HepG2 (cell line): ENCODE data around the gene ZNF511. TPM values are rescaled to one million over a fixed set of nuclear protein-coding genes. Genes with fewer than 3 reads are reported as not detected.

Source experiments
- ATAC-seq: fragments of 200-7000 bp; cut with Tn5 transposase; 3 replicates; pipeline ENCODE4 v1.9.1; 2020; ENCODE audit warnings: mild to moderate bottlenecking, moderate library complexity
- BruUV-seq: library from RNA; stranded (reverse); fragments of 400-500 nt; replicated peaks from 2 replicates; lab custom pipeline; 2021; lab: Mats Ljungman, UMichigan
- CTCF ChIA-PET: fragments of 300-600 bp; formaldehyde crosslinking; extraction: SDS; loops from one replicate; lab custom pipeline; 2021; ENCODE audit warnings: low total read pairs, inconsistent platforms, low intra/inter-chr PET ratio; lab: Yijun Ruan, JAX
- POLR2A ChIA-PET: fragments of 350-600 bp; sonication (Branson Sonifier 250); formaldehyde crosslinking; loops from one replicate; lab custom pipeline; 2020; ENCODE audit warnings: antibody characterized with exemption, inconsistent platforms; lab: Yijun Ruan, JAX
- DNase-seq: peaks from one replicate; pipeline ENCODE4 v3.0.0-alpha.2; 2015; ENCODE audit warnings: low spot score
- FAIRE-seq: peaks from 3 replicates; lab custom pipeline; 2011; peaks lifted over from hg19 to GRCh38; lab: Jason Lieb, UNC
- H2AFZ ChIP-seq: one replicate; pipeline ENCODE4 v1.6.1; 2011; ENCODE audit warnings: low read length, inconsistent platforms
- H3K27ac ChIP-seq: fragments of 300-600 bp; 3 replicates; pipeline ENCODE4 v1.8.0; 2011; ENCODE audit warnings: mixed run types, mild to moderate bottlenecking, mixed read lengths, low read length, inconsistent platforms; ENCODE audit not compliant: insufficient read depth; ENCODE audit errors: extremely low read length
- H3K27me3 ChIP-seq, 2 experiments: fragments of 200-600 bp in 1 of 2; 2 replicates in 1 of 2; 3 replicates in 1 of 2; pipeline versions ENCODE4 v1.6.0 to v1.8.0; 2011; ENCODE audit warnings: low read length in 2 of 2, mild to moderate bottlenecking in 2 of 2, moderate library complexity in 2 of 2, inconsistent platforms in 1 of 2; ENCODE audit not compliant: insufficient read depth in 2 of 2, control insufficient read depth in 1 of 2
- H3K36me3 ChIP-seq, 2 experiments: fragments of 200-600 bp in 1 of 2; replicated peaks in 1 of 2; 2 replicates in 1 of 2; 3 replicates in 1 of 2; pipeline versions ENCODE4 v1.5.1 to v1.8.0; 2011; ENCODE audit warnings: low read length in 2 of 2, inconsistent platforms in 1 of 2; ENCODE audit not compliant: insufficient read depth in 2 of 2, control insufficient read depth in 1 of 2
- H3K4me1 ChIP-seq: 2 replicates; pipeline ENCODE4 v1.5.1; 2012; ENCODE audit warnings: low read length, inconsistent platforms; ENCODE audit not compliant: insufficient read depth
- H3K4me2 ChIP-seq: 2 replicates; pipeline ENCODE4 v1.6.0; 2011; ENCODE audit warnings: low read depth, low read length, inconsistent platforms
- H3K4me3 ChIP-seq, 3 experiments: fragments of 200-600 bp in 1 of 3; sonication (generic), shearing (Covaris generic) in 1 of 3; replicated peaks in 1 of 3; 2 replicates each; pipeline ENCODE4 v1.5.1; 2011 to 2016; ENCODE audit warnings: low read length in 3 of 3, inconsistent platforms in 2 of 3, low read depth in 2 of 3, mild to moderate bottlenecking in 2 of 3, control low read depth in 1 of 3, mixed read lengths in 1 of 3; ENCODE audit not compliant: insufficient read depth in 1 of 3
- H3K79me2 ChIP-seq: one replicate; pipeline ENCODE4 v1.6.1; 2011; ENCODE audit warnings: low read length, inconsistent platforms; ENCODE audit not compliant: insufficient read depth
- H3K9ac ChIP-seq: 2 replicates; pipeline ENCODE4 v1.6.0; 2011; ENCODE audit warnings: mild to moderate bottlenecking, low read depth, low read length, inconsistent platforms; ENCODE audit not compliant: insufficient read depth
- H3K9me3 ChIP-seq: 2 replicates; pipeline ENCODE4 v1.5.1; 2012; ENCODE audit warnings: mild to moderate bottlenecking, low read length
- H4K20me1 ChIP-seq: 2 replicates; pipeline ENCODE4 v1.6.0; 2011; ENCODE audit warnings: inconsistent platforms, mild to moderate bottlenecking, low read length, moderate library complexity; ENCODE audit not compliant: insufficient read depth
- AGO2 ChIP-seq: fragments of 200-400 bp; formaldehyde crosslinking; optimal IDR thresholded peaks from 2 replicates; pipeline ENCODE3; 2017; ENCODE audit warnings: mild to moderate bottlenecking, low read depth, low read length, moderate library complexity
- CREM ChIP-seq, 2 experiments: sonication (generic) in 1 of 2; formaldehyde crosslinking in 1 of 2; IDR thresholded peaks; 2 replicates each; pipeline versions ENCODE4 v1.4.0 to v1.6.1; 2016 to 2020; ENCODE audit warnings: antibody characterized with exemption in 1 of 2, mild to moderate bottlenecking in 1 of 2, missing genetic modification reagents in 1 of 2
- GATAD1 ChIP-seq: IDR thresholded peaks from 2 replicates; pipeline ENCODE4 v1.6.1; 2016; ENCODE audit warnings: missing genetic modification reagents, missing compliant biosample characterization
- HNRNPL ChIP-seq: fragments of 200-400 bp; formaldehyde crosslinking; IDR thresholded peaks from 2 replicates; pipeline ENCODE4 v1.6.1; 2017; ENCODE audit warnings: mild to moderate bottlenecking, low read depth, low read length
- HNRNPLL ChIP-seq: fragments of 200-400 bp; formaldehyde crosslinking; IDR thresholded peaks from 2 replicates; pipeline ENCODE4 v1.6.1; 2017; ENCODE audit warnings: mild to moderate bottlenecking, low read depth, low read length; ENCODE audit not compliant: poor library complexity, severe bottlenecking
- KDM2A ChIP-seq: sonication (generic); formaldehyde crosslinking; IDR thresholded peaks from 2 replicates; pipeline ENCODE4 v1.4.0; 2020; ENCODE audit warnings: low read depth, missing genetic modification reagents, borderline replicate concordance
- RBFOX2 ChIP-seq: fragments of 200-400 bp; formaldehyde crosslinking; IDR thresholded peaks from 2 replicates; pipeline ENCODE4 v1.6.1; 2017; ENCODE audit warnings: low read depth, mild to moderate bottlenecking, low read length
- RFX1 ChIP-seq: fragments of 450-650 bp; IDR thresholded peaks from 2 replicates; pipeline ENCODE4 v1.6.1; 2017
- SP5 ChIP-seq: IDR thresholded peaks from 2 replicates; pipeline ENCODE4 v1.6.1; 2016; ENCODE audit warnings: low read depth, borderline replicate concordance
- ZNF282 ChIP-seq: fragments of 450-650 bp; IDR thresholded peaks from 2 replicates; pipeline ENCODE4 v1.6.1; 2018; ENCODE audit not compliant: partially characterized antibody
- WGBS: methylation state at CpG from one replicate; pipeline ENCODE4 v1.1.6; 2017; ENCODE audit warnings: low lambda C conversion rate; 5-methylcytosine and 5-hydroxymethylcytosine counted together
- in situ Hi-C: cut with HindIII; loops from 2 replicates; pipeline ENCODE4 v1.10.0; 2017; ENCODE audit warnings: low pct_unique_long_range_greater_than_20kb; ENCODE audit not compliant: extremely low pct_ligation_motif_present
- intact Hi-C: fragments of 100-400 bp; cut with micrococcal nuclease; formaldehyde crosslinking; loops from one replicate; pipeline ENCODE4 v1.10.0; 2022; ENCODE audit not compliant: unreplicated experiment
- polyA plus RNA-seq, 8 experiments: library from polyadenylated mRNA; depleted of rRNA in 3 of 8; stranded (reverse) in 7 of 8; unstranded in 1 of 8; fragments of >200 nt; fragmentation: Illumina TruSeq in 4 of 8; extraction: Trizol in 4 of 8; gene quantifications; 2 replicates each; pipeline versions ENCODE4 v1.2.1 to v1.2.3, GENCODE V29; 2011 to 2016; ENCODE audit warnings: low read depth in 4 of 8, missing spikeins in 1 of 8, mixed read lengths in 1 of 8; ENCODE audit not compliant: insufficient read depth in 1 of 8
- total RNA-seq, 5 experiments: library from RNA; depleted of rRNA; stranded (reverse); fragments of >200 nt; fragmentation: Illumina TruSeq; extraction: Trizol; gene quantifications; 2 replicates each; pipeline ENCODE4 v1.2.3, GENCODE V29; 2016; ENCODE audit warnings: low read depth in 1 of 5
- TF ChIP-seq, protein P1 (sequence below): IDR thresholded peaks from 2 replicates; pipeline ENCODE4 v1.6.1; 2012; ENCODE audit warnings: inconsistent platforms
- TF ChIP-seq, protein P2 (sequence below): sonication (generic); formaldehyde crosslinking; IDR thresholded peaks from 2 replicates; pipeline ENCODE4 v1.5.1; 2020; ENCODE audit warnings: mild to moderate bottlenecking, missing genetic modification reagents, moderate library complexity
- TF ChIP-seq, protein P3 (sequence below): sonication (generic); formaldehyde crosslinking; IDR thresholded peaks from 2 replicates; pipeline ENCODE4 v1.4.0; 2020; ENCODE audit warnings: missing genetic modification reagents

Gene ZNF511
- total and polyA plus RNA-seq, 2 of the 13 experiments (the other 11 are each of a cell fraction or from before 2014, with no cell fraction given), result 35.6 to 66.4 TPM

DNA sequence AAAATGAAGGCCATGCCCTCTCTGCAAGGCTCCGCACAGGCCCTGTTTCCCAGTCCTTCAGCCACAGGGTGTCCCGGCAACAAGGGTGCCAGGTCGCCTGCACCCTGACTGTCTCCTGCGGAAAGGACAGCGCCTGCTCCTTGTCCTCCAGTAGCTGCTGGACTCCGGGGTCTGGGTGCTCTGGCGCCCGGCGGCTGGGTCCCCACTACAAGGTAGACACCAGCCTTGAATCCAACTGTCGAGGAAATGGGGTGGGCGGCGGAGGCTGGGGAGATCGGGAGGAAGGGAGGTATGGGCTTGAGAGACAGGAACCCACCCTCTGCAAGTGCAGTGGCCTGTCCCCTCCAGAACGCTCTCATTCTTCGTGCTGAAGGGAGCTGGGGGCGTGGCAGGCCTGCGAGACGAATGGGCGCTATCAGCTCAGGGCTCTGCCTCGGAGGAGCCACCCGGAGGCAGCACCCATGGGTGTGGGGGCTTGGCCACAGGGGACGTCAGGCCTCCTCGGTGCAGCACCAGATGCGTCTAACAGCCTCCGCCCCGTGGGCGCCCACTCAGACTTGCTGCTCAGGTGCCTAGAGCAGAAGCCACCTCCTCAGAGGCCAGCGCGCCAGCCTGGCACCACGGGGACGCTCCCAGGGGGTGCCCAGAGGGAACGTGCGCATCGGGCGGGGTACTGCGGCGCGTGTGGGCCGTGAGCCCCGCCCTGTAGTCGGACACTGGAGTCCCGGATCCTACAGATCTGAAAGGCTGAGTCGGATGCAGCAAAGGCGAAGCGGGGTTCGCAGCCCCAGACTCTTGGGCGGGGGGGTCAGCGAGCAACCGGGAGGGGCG, 47.6 kb upstream of the ZNF511 start:
- BruUV-seq, result no TSS peak
- no peaks in the 10 kb centered on the region for H3K36me3 ChIP-seq
- peak overlapping the region; percentile 42 to 74 (median 62) for H3K4me3 ChIP-seq
- H2AFZ ChIP-seq, result no peak overlapping the region
- H3K27me3 ChIP-seq, result peaks cover 9 to 46% of the 10 kb centered on the region in 2 experiments; a peak in 4 of 5 replicates
- TF ChIP-seq RFX1 (no peak), GATAD1 (no peak), AGO2 (peak; percentile 78), CREM (IDR thresholded peaks at IDR 0.05) (no peak), CREM (CRISPR knock-in tag; IDR thresholded peaks at IDR 0.05) (no peak), HNRNPL (peak; percentile 86), RBFOX2 (peak; percentile 79), HNRNPLL (peak; percentile 22), ZNF282 (no peak), KDM2A (peak; percentile 18; the same call in 1 of the 2 replicates), SP5 (CRISPR knock-in tag) (no peak)
- TF ChIP-seq, protein P1, sequence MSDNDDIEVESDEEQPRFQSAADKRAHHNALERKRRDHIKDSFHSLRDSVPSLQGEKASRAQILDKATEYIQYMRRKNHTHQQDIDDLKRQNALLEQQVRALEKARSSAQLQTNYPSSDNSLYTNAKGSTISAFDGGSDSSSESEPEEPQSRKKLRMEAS, result peak; percentile 12; the same call in 1 of the 2 replicates
- TF ChIP-seq, protein P2, sequence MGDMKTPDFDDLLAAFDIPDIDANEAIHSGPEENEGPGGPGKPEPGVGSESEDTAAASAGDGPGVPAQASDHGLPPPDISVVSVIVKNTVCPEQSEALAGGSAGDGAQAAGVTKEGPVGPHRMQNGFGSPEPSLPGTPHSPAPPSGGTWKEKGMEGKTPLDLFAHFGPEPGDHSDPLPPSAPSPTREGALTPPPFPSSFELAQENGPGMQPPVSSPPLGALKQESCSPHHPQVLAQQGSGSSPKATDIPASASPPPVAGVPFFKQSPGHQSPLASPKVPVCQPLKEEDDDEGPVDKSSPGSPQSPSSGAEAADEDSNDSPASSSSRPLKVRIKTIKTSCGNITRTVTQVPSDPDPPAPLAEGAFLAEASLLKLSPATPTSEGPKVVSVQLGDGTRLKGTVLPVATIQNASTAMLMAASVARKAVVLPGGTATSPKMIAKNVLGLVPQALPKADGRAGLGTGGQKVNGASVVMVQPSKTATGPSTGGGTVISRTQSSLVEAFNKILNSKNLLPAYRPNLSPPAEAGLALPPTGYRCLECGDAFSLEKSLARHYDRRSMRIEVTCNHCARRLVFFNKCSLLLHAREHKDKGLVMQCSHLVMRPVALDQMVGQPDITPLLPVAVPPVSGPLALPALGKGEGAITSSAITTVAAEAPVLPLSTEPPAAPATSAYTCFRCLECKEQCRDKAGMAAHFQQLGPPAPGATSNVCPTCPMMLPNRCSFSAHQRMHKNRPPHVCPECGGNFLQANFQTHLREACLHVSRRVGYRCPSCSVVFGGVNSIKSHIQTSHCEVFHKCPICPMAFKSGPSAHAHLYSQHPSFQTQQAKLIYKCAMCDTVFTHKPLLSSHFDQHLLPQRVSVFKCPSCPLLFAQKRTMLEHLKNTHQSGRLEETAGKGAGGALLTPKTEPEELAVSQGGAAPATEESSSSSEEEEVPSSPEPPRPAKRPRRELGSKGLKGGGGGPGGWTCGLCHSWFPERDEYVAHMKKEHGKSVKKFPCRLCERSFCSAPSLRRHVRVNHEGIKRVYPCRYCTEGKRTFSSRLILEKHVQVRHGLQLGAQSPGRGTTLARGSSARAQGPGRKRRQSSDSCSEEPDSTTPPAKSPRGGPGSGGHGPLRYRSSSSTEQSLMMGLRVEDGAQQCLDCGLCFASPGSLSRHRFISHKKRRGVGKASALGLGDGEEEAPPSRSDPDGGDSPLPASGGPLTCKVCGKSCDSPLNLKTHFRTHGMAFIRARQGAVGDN (CRISPR knock-in tag), result peak; percentile 54
- TF ChIP-seq, protein P3, sequence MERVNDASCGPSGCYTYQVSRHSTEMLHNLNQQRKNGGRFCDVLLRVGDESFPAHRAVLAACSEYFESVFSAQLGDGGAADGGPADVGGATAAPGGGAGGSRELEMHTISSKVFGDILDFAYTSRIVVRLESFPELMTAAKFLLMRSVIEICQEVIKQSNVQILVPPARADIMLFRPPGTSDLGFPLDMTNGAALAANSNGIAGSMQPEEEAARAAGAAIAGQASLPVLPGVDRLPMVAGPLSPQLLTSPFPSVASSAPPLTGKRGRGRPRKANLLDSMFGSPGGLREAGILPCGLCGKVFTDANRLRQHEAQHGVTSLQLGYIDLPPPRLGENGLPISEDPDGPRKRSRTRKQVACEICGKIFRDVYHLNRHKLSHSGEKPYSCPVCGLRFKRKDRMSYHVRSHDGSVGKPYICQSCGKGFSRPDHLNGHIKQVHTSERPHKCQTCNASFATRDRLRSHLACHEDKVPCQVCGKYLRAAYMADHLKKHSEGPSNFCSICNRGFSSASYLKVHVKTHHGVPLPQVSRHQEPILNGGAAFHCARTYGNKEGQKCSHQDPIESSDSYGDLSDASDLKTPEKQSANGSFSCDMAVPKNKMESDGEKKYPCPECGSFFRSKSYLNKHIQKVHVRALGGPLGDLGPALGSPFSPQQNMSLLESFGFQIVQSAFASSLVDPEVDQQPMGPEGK (CRISPR knock-in tag), result 0 out of 2 replicates have a peak, but pooled peaks have one; percentile 7
- intact Hi-C loops, result no loop called here
- H3K4me1 ChIP-seq, result peaks cover 35% of the 10 kb centered on the region
- H3K27ac ChIP-seq, result no peak overlapping the region
- H3K79me2 ChIP-seq, result no peaks in the 10 kb centered on the region
- ChIA-PET POLR2A (no interaction called here), CTCF (no interaction called here)
- FAIRE-seq (no peak), DNase-seq (no peak), ATAC-seq (peak; percentile 37)
- in situ Hi-C loops, result no loop called here
- H4K20me1 ChIP-seq, result no peaks in the 10 kb centered on the region
- H3K4me2 ChIP-seq, result peak overlapping the region; percentile 66
- H3K9me3 ChIP-seq, result no peaks in the 10 kb centered on the region
- WGBS, result 33% methylated on average over 19 of the region's 50 CpGs
- peak overlapping the region; percentile 34; the same call in 1 of the 2 replicates for H3K9ac ChIP-seq
